Jurkat, Clone E6-1 (cell line): ENCODE measurements around the gene DPH1.

Experiments used
- DNase-seq: peaks from one replicate; pipeline ENCODE4 v3.0.0-alpha.2; 2011; ENCODE audit warnings: low read depth, low spot score
- H3K4me3 ChIP-seq: 2 replicates; pipeline ENCODE4 v1.5.1; 2011; ENCODE audit warnings: mild to moderate bottlenecking, low read length, control low read depth, moderate library complexity

Gene DPH1

DNA sequence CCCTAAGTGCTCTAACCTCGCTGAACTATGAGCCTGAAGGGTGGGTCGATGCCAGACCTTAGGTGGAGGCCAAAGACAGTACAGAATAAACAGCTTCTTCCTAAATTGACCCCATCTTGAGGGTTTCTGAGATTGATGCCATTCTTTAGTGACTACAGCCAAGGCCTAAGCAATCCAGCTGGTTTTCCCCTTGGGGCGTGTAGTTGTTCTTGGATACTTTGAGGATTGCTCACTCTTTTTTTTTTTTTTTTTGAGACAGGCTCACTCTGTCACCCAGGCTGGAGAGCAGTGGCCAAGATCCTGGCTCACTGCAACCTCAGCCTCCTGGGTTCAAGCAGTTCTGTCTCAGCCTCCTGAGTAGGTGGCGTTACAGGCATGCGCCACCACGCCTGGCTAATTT is 13.8 kb downstream of the DPH1 start:
- DNase-seq, result no peak

DNA sequence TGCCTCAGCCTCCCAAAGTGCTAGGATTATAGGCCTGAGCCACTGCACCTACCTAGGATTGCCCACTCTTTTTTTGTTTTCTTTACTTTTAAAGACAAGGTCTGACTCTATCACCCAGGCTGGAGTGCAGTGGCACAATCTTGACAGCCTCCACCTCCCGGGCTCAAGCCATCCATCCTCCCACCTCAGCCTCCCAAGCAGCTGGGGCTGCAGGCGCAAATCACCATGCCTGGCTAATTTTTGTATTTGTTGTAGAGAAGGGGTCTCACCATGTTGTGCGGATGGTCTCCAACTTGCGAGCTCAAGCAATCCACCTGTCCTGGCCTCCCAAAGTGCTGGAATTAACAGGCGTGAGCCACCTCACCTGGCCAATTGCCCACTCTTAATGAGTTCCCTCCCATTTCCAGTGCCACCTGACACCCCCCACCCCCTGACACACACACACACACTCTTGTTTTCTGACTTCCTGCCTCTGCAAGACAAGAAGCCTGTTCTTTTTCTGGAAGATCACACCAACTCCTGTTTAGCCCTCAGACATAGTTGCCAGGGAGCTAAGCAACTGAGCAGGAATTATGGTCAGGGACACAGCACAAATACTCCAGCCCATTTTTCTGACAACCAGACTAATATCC is 14.4 kb downstream of the DPH1 start:
- DNase-seq, result no peak
- no peak overlapping the region for H3K4me3 ChIP-seq

More for the DNA sequence above, 13.8 kb downstream of the DPH1 start:
- H3K4me3 ChIP-seq, result no peak overlapping the region

DNA sequence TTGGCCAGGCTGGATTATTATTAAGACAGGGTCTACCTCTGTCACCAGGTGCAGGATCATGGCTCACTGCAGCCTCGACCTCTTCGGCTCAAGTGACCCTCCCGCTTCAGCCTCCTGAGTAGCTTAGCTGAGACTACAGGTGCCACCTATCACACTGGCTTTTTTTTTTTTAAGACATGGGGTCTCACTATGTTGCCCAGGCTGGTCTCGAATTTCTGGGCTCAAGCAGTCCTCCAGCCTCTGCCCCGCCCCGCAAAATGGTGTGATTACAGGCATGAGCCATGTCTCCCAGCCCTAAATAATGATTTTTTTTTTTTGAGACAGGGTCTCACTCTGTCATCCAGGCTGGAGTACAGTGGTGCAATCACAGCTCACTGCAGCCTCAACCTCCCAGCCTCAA is 17.6 kb downstream of the DPH1 start:
- no peak for DNase-seq
- no peak overlapping the region for H3K4me3 ChIP-seq

DNA sequence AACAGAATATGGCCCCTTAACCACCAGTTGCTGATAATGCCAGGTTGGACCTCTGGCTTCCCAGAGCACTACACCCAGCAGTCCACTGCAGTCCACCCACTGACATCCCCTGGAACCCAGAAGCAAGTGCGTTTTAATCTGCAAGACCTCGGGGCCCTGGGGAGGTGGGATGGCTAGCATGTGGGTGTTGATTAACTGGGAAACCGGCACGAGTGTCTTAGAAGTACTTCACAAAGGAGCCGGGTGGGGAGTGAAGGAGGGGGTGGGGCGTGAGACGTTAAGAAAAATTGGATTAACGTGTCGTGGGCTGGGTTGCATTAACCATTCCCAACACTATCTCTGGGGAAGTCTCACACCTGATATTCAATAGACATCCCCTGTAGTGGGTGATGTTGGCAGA is 18.9 kb downstream of the DPH1 start:
- H3K4me3 ChIP-seq, result peak overlapping the region; percentile 67
- no peak for DNase-seq

DNA sequence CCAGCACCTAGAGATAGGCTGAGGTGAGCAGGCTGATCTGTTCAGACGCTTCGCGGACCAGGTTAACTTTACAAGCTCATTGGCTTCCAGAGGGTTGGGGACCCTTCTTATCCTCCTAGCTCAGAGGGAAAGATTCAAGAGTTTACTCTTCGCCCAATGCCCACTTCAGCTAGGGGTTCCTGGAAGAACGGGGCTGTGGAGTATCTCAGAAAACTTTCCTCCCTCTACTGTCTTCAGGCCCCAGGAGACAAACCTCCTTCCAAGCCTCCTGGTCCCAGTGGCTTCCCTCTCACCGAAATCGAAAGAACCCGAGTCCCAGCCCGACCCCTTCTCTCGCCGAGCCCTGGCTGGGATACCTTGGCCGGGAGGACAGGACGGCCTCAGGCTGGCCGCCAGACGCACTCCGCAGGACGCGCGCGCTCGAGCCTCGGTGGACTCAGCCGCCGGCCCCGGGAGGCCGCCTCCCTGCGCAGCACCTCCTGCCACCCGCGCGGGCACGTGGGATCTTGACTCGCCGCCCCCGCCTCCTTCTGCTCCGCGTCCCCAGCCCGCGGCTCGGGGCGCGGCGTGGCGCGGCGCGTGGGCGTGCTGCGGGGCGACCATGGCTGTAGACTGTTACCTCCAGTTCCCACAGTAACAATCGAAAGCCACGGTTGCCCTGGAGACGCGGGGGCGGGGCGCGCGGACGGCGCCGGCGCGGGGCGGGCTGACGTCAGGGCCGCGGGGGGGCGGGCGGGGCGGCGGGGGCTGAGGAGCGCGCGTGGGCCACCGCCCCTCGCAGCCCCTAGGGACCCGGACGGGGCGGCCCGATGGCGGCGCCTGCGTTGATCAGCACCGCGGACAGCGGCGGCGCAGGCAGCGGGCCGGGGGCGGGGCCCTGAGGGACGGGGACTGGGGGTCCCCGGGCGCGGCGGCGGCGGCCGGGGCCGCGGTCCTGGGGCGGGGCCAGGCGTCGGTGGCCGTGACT is 19.7 kb downstream of the DPH1 start:
- peak; percentile 61 for DNase-seq
- H3K4me3 ChIP-seq, result peak overlapping the region; percentile 67

DNA sequence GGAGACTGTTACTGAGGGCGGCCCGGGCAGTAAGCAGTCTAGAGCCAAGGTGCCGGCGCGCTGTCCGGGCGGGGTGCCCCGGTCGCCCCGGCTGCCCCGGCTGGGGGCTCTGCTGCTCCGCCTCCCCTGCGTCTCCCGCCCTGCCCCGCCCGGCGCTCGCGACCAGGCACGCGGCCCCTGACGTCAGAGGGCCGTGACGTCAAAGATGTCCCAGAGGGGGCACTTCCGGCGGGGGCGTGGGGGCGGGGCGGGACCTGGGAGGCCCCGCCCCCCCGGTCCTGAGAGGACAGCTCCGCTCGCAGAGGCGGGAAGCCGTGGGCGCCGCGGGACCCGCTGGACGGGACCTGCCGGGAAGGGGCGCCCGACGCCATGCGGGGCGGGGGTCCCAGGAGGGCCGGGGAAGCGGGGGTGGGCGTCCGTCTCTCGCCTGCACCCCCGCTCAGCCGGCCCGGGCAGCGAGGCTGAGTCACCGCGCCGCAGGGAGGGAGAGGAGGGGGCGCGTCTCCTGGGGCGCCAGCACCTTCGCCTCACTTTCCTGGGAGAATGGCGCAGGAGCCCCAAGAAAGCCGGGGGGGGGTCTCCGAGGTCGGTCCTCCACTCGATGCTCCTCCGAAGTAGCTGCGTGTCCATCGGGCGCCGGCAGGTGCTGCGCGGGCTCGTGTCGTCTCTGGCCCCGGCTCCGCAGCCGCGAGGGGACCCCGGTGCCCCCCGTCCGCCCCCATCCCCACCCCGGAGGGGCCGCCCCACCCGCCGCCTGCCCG is 20.5 kb downstream of the DPH1 start:
- DNase-seq, result peak; percentile 57
- peak overlapping the region; percentile 39 for H3K4me3 ChIP-seq

DNA sequence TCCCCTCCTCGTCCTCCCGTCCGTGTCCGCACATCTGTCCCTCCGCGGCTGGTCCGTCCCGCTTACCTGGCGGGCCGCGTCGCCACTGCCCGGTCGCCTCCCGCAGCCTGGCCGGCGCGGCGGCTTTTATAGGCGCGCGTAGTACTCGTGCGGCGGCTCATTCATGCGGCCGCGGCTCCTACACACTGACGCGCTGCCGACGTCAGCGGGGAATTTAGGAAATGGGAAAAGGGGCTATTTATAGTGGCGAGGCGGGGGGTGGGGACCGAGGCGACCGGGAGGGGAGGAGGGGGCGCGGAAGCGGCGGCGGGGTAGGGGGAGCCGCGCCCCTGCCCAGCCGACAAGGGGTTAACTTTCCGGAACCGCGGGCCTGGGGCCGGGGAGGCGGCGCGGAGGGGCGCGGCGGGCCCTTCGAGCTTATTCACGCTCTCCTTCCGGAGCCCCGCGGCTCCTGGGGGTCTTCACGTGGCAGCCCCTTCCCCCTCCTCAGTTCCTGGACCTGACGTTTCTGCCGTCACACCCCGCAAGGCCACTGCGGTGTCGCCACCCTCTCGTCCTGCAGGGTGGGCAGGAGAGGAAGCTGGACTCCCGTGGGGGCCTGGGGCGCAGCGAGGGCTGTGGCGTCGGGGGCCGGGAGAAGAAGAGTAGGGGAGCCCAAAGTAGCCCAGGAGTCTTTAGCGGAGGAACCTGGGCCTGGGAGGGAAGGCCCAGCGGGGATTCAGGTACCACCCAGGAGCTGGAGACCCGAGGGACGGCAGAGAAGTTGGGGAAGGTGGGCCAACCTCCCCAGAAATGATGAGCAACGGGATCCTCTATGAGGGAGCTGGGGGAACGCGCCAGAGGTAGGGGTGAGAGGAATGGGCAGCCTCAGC is 21.3 kb downstream of the DPH1 start:
- peak overlapping the region; percentile 39; the same call in 1 of the 2 replicates for H3K4me3 ChIP-seq
- DNase-seq, result no peak

DNA sequence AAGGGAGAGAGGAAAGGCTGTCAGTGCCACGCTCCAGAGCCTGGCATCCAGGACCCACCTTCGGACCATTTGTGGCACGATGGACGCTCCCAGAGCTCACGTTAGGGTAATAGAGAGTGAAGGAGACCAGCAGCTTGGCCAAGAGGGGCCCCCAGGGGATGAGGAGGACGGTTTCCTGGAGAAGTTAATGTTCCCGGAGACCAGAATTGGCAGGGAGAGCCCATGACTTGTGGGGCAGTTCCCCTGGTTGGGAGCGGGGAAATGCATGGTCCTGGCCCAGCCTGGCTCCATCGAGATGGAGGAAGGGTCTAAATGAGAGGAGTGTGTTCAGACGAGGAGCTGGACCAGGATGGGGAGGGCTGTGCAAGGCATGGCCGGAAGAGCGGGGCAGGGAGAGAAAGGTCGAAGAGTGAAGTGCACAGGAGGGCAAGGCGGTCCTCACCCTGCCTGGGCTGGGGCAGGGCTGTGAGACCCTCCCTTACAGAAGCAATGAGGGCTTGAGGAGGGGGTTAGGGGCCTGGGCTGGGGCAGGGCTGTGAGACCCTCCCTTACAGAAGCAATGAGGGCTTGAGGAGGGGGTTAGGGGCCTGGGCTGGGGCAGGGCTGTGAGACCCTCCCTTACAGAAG is 22.1 kb downstream of the DPH1 start:
- no peak for DNase-seq
- no peak overlapping the region for H3K4me3 ChIP-seq

DNA sequence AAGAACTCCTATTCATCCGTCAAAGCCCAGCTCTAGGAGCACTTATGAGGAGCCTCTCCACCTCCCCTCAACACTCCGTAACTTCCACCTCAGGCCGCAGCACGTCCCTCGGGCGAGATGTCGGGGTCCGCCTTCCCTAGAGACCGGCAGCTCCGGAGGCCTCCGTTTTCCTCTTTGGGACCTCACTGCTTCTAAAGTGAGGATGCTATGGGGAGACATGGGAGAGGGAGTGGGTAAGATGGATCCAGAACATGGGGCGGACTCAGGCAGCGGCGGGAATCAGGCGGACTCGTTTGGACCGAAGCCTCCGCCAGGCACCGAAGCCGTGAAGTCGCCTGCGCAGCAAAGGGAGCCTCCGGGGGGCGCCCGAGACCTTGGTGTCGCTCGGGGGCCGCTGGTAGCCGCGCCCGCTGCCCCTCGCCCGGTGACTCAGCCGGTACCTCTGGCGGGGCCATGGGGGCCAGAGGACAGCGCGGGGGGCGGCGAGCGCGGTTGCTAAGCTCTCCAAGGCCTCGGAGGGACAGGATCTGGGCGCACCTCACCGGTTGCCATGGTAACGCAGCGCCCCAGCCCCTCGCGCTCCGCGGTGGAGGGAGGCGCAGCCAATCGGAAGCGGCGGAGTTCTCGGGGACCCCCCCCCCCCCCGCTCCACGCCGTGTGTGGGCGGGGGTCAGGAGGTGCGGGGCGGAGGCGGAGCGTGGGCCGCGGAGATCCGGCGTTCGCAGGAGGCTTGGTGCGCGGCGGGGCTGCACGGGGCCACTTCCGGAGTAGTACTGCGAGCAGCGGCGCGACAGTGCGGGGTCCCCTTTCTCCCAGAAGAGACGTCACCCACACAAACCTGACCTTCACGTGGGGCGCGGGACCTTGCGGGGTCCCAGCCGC is 23.7 kb downstream of the DPH1 start:
- peak overlapping the region; percentile 56 for H3K4me3 ChIP-seq

DNA sequence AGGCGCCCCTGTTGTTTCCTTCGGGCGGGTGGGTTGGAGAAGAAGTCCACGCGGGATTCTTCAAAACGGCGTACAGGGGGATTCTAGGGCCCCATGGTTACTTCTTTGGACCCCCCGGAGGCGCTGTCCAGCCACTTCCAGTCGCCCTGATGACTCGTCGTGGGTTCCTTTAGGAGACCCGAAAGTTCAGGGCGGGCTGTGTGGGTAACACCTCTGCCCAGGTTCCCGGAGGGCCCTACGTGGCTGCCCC is 24.2 kb downstream of the DPH1 start:
- peak overlapping the region; percentile 56 for H3K4me3 ChIP-seq
- no peak for DNase-seq

More for the DNA sequence above, 23.7 kb downstream of the DPH1 start:
- peak; percentile 51 for DNase-seq

DNA sequence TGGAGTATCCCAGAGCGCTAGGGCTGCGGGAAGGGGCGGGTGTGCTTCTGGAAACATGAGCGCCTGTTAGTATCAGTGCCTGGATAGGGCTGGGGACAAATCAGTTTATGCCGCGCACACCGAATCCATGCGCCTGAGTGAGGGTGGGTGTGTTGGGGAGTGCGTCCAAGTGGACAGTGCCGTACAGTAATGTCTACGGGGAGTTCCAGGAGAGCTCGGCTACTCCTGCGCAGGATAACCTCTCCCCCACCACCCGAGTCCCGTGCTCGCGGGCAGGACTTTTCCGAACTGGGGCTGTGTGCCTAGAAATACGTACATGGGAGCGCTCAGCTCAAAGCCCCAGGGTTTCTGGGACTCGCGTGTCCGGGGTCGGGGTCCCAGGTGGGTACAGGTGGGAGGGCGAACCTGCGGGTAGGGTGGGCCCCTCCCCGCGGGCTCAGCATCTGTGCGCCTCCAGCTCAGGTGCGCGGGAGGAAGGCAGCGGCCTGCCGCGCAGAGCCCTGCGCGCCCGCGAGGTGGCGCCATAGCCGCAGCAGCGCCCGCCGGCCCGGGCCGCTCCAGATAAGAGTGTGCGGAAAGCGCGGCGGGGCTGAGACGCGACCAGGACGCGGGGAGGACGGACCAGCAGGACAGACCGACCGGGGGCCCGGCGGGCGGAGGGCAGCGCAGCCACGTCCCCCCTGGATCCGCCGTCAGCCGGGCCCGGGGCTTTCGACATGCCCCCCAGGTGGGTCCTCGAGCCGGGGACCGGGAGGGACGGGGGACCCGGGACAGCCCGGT is 24.7 kb downstream of the DPH1 start, which contains the start of gene HIC1:
Gene HIC1, plus strand, starts transcription at position 592 of the 780 bp plus-strand sequence. CDS start 1,588 bp downstream, outside the sequence.
- no peak for DNase-seq
- H3K4me3 ChIP-seq, result peak within 1 kb of the TSS; percentile 56

DNA sequence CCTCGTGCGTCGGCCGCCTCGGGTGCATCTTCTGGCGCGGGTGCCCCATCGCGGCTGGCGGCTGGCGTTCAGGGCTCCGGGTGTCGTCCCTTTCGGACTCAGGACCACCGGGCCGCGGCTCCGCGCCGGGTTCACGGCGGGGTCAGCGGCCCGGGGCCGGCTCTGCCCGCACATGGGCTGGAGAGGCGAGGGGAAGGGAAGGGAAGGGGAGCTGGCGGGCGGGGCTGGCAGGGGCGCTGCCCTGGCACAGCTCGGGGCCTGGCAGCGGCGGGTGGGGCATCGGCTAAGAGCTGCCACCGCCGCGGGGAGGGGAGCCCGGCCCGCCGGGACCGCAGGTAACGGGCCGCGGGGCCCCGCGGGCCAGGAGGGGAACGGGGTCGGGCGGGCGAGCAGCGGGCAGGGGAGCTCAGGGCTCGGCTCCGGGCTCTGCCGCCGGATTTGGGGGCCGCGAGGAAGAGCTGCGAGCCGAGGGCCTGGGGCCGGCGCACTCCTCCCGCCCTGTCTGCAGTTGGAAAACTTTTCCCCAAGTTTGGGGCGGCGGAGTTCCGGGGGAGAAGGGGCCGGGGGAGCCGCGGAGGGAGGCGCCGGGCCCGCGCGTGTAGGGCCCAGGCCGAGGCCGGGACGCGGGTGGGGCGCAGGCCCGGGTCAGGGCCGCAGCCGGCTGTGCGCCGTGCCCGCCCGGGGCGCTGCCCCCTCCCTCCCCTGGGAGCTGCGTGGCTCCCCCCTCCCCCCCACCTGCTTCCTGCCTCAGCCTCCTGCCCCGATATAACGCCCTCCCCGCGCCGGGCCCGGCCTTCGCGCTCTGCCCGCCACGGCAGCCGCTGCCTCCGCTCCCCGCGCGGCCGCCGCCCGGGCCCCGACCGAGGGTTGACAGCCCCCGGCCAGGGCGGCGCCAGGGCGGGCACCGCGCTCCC is 25.6 kb downstream of the DPH1 start:
- DNase-seq, result no peak
- H3K4me3 ChIP-seq, result peak overlapping the region; percentile 56; the same call in 1 of the 2 replicates

DNA sequence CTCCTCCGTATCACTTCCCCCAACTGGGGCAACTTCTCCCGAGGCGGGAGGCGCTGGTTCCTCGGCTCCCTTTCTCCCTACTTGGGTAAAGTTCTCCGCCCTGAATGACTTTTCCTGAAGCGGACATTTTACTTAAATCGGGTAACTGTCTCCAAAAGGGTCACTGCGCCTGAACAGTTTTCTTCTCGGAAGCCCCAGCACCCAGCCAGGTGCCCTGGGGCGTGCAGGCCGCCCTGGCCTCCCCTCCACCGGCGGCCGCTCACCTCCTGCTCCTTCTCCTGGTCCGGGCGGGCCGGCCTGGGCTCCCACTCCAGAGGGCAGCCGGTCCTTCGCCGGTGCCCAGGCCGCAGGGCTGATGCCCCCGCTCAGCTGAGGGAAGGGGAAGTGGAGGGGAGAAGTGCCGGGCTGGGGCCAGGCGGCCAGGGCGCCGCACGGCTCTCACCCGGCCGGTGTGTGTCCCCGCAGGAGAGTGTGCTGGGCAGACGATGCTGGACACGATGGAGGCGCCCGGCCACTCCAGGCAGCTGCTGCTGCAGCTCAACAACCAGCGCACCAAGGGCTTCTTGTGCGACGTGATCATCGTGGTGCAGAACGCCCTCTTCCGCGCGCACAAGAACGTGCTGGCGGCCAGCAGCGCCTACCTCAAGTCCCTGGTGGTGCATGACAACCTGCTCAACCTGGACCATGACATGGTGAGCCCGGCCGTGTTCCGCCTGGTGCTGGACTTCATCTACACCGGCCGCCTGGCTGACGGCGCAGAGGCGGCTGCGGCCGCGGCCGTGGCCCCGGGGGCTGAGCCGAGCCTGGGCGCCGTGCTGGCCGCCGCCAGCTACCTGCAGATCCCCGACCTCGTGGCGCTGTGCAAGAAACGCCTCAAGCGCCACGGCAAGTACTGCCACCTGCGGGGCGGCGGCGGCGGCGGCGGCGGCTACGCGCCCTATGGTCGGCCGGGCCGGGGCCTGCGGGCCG is 26.5 kb downstream of the DPH1 start:
- H3K4me3 ChIP-seq, result no peak overlapping the region
- no peak for DNase-seq

DNA sequence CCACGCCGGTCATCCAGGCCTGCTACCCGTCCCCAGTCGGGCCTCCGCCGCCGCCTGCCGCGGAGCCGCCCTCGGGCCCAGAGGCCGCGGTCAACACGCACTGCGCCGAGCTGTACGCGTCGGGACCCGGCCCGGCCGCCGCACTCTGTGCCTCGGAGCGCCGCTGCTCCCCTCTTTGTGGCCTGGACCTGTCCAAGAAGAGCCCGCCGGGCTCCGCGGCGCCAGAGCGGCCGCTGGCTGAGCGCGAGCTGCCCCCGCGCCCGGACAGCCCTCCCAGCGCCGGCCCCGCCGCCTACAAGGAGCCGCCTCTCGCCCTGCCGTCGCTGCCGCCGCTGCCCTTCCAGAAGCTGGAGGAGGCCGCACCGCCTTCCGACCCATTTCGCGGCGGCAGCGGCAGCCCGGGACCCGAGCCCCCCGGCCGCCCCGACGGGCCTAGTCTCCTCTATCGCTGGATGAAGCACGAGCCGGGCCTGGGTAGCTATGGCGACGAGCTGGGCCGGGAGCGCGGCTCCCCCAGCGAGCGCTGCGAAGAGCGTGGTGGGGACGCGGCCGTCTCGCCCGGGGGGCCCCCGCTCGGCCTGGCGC is 27.3 kb downstream of the DPH1 start:
- DNase-seq, result no peak
- no peak overlapping the region for H3K4me3 ChIP-seq
